ENCODE measurements around the gene CACNA1A. TPM values are rescaled to one million over a fixed set of nuclear protein-coding genes. Genes with fewer than 3 reads are reported as not detected.

CACNA1A gene
- polyA plus RNA-seq, 3 donors: 0.08 to 0.09 TPM; not detected in 1

DNA sequence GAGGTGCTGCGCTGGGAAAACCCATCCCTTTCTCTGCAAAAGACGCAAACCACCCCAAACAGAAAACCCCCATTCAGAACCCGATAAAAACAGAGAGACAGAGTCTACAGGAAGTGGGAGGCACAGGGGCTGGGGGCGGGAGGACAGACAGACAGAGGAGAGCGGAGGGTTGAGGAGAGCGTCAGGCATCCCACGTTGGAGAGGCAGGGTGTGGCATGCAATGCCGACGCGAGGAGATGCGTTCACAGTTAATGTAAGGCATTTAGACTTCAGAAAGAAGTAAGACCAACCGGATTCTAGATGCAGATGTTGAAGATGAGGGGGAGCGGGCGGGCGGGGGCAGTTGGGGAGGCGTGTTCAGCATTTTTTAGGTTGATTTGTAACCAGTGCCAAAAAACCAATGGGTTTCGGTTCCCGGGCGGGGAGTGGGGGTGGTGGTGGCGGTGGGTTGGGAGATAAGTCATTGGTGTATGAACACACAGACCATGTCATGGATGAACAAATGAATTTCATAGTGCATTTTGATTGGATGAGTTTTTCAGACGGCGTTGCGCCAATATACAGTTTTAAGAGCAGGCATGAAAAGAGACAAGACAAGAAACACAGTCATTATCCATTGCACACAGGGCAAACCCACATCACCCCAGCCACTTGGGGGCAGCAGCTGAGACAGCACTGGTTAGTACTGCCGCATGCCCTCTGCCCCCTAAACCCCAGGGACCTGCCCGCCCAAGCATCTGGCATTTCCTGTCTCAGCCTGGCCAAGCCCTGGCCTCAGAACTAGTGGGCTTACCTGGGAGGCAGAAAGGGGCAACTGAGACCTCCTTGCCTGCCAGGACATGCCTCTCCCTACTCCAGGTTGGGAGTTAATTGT lies 264.8 kb downstream of the CACNA1A start:
- Histone ChIP-seq H3K79me2 (ENCODE audit: insufficient read depth, low read length) (no peaks in the 10 kb centered on the region), H3K9ac (ENCODE audit: insufficient read depth, low read length, poor library complexity, severe bottlenecking) (no peak overlapping the region), H3K9me3 (replicated peaks in 1 of 2; ENCODE audit: control insufficient read depth in 1 of 2, insufficient read depth in 1 of 2, low read length in 2 of 2) (no peaks in the 10 kb centered on the region), H2AFZ (ENCODE audit: insufficient read depth, low read depth, low read length, poor library complexity, severe bottlenecking) (no peak overlapping the region), H3K27ac (ENCODE audit: low read depth in 1 of 2, low read length in 2 of 2) (no peak overlapping the region), H4K20me1 (ENCODE audit: insufficient read depth, low read length) (no peaks in the 10 kb centered on the region), H3K4me1 (ENCODE audit: control insufficient read depth in 1 of 2, insufficient read depth in 2 of 2, low read length in 2 of 2) (no peaks in the 10 kb centered on the region), H3K36me3 (replicated peaks in 1 of 2; ENCODE audit: control insufficient read depth in 1 of 2, insufficient read depth in 2 of 2, low read length in 2 of 2) (no peaks in the 10 kb centered on the region), H3K4me2 (replicated peaks; ENCODE audit: extremely low read depth, low read length, poor library complexity, severe bottlenecking) (no peak overlapping the region), H3K4me3 (replicated peaks in 1 of 3; ENCODE audit: low read depth in 2 of 3, low read length in 3 of 3) (no peak overlapping the region), H3K27me3 (ENCODE audit: control insufficient read depth in 2 of 2, insufficient read depth in 2 of 2, low read length in 2 of 2) (no peaks in the 10 kb centered on the region)
- Mint-ChIP-seq H3K9me3 (peaks cover 0 to 9% (median under 1%) of the 10 kb centered on the region in 7 donors), H3K27ac (peak overlapping the region in 1 of 7 donors; percentile 57), H3K36me3 (no peaks in the 10 kb centered on the region), H3K27me3 (ENCODE audit: low read depth in 3 of 3) (peaks cover 2 to 10% (median 6%) of the 10 kb centered on the region in 3 donors), H3K4me3 (no peak overlapping the region), H3K4me1 (peaks cover 5% of the 10 kb centered on the region)
- 86% methylated on average over 17 of the region's 25 CpGs for WGBS (ENCODE audit: insufficient coverage)
- DNase-seq: no peak
- intact Hi-C loops (cut with micrococcal nuclease): no loop called here
- TF ChIP-seq, protein P1, sequence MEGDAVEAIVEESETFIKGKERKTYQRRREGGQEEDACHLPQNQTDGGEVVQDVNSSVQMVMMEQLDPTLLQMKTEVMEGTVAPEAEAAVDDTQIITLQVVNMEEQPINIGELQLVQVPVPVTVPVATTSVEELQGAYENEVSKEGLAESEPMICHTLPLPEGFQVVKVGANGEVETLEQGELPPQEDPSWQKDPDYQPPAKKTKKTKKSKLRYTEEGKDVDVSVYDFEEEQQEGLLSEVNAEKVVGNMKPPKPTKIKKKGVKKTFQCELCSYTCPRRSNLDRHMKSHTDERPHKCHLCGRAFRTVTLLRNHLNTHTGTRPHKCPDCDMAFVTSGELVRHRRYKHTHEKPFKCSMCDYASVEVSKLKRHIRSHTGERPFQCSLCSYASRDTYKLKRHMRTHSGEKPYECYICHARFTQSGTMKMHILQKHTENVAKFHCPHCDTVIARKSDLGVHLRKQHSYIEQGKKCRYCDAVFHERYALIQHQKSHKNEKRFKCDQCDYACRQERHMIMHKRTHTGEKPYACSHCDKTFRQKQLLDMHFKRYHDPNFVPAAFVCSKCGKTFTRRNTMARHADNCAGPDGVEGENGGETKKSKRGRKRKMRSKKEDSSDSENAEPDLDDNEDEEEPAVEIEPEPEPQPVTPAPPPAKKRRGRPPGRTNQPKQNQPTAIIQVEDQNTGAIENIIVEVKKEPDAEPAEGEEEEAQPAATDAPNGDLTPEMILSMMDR (IDR thresholded peaks at IDR 0.05): peak; percentile 8

DNA sequence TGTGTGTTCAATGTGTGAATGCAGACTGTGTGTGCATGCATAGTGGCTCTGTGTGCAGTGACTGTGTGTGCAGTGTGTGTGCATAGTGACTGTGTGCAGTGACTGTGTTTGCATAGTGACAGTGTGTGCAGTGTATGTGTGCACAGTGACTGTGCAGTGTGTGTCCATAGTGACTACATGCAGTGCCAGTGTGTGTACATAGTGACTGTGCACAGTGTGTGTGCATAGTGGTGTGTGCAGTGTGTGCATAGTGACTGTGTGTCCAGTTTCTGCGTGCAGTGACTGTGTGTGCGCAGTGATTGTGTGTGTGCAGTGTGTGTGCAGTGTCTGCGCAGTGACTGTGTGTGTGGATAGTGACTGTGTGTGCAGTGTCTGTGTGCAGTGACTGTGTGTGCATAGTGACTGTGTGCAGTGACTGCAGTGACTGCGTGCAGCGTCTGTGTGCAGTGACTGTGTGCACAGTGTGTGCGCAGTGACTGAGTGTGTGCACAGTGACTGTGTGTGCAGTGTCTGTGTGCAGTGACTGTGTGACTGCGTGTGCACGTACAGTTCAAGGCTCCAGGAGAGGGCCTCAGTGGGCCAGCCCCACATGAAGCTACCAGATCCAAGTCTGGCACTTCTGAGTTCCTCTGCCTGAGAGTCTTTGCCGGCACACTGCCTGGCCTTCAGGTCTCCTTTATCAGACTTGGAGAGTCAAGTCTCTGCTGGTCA lies 265.8 kb downstream of the CACNA1A start:
- no peak for DNase-seq
- Histone ChIP-seq H3K9me3 (replicated peaks in 1 of 2; ENCODE audit: control insufficient read depth in 1 of 2, insufficient read depth in 1 of 2, low read length in 2 of 2) (peaks cover 0 to 9% of the 10 kb centered on the region in 2 donors), H3K9ac (ENCODE audit: insufficient read depth, low read length, poor library complexity, severe bottlenecking) (no peak overlapping the region), H3K4me2 (replicated peaks; ENCODE audit: extremely low read depth, low read length, poor library complexity, severe bottlenecking) (no peak overlapping the region), H3K4me3 (replicated peaks in 1 of 3; ENCODE audit: low read depth in 2 of 3, low read length in 3 of 3) (no peak overlapping the region), H3K36me3 (replicated peaks in 1 of 2; ENCODE audit: control insufficient read depth in 1 of 2, insufficient read depth in 2 of 2, low read length in 2 of 2) (no peaks in the 10 kb centered on the region), H2AFZ (ENCODE audit: insufficient read depth, low read depth, low read length, poor library complexity, severe bottlenecking) (no peak overlapping the region), H3K79me2 (ENCODE audit: insufficient read depth, low read length) (no peaks in the 10 kb centered on the region), H4K20me1 (ENCODE audit: insufficient read depth, low read length) (no peaks in the 10 kb centered on the region), H3K27ac (ENCODE audit: low read depth in 1 of 2, low read length in 2 of 2) (no peak overlapping the region), H3K4me1 (ENCODE audit: control insufficient read depth in 1 of 2, insufficient read depth in 2 of 2, low read length in 2 of 2) (no peaks in the 10 kb centered on the region), H3K27me3 (ENCODE audit: control insufficient read depth in 2 of 2, insufficient read depth in 2 of 2, low read length in 2 of 2) (no peaks in the 10 kb centered on the region)
- H3K27me3 Mint-ChIP-seq (ENCODE audit: low read depth in 3 of 3): peaks cover 1 to 10% (median 6%) of the 10 kb centered on the region in 3 donors
- peaks cover 2 to 11% (median 5%) of the 10 kb centered on the region in 7 donors for H3K9me3 Mint-ChIP-seq
- H3K36me3 Mint-ChIP-seq: no peaks in the 10 kb centered on the region
- TF ChIP-seq, protein P1 (IDR thresholded peaks at IDR 0.05): no peak
- intact Hi-C loops (cut with micrococcal nuclease): no loop called here
- WGBS (ENCODE audit: insufficient coverage): 68% methylated on average over 9 of the region's 9 CpGs
- no peak overlapping the region for H3K4me3 Mint-ChIP-seq
- no peak overlapping the region for H3K27ac Mint-ChIP-seq
- H3K4me1 Mint-ChIP-seq: peaks cover 5% of the 10 kb centered on the region

Data from CD14-positive monocyte (primary cell).